ENCODE data around the gene SRGAP2C. TPM values are rescaled to one million over a fixed set of nuclear protein-coding genes. Genes with fewer than 3 reads are reported as not detected.
"Not testable (repeated sequence)": the region's sequence is repeated elsewhere in the genome, so short reads cannot be mapped to it uniquely, and the experiment has no call there.

SRGAP2C gene
- polyA plus RNA-seq, 1 experiment: 9.4 TPM

DNA sequence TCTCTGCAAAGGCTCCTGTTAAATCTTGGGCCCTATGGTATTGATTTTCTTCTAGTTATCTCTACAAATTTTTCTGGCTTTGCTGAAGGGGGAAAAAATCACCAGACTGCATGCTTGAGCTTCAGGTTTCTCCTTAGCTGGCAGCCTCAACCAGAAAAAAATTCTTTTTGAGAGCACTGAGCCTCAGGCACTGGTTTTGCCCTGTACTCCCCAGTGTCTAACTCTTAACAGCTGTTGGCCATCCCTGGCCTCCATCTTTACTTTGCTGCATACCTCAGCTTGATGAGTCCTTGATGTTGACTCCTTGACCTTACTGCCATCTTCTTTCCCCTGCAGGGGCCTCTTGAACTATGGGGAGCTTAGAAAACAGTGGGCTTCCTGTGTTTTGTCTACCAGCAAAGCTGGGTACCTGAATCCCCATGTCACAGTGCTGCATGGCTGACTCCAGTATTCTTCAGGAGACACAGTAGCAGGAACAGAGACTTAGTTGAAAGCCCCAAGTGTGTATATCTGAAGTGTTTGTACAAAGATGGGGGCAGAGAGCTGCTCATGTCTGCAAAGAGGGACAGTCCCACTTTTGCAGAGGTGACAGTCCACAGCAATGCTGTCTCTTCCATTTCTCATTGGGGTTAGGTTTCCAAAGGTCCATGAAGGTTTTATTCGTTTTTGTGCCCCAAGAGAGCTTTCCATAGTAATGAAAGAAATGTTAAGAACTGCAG, 31.1 kb downstream of the SRGAP2C start:
- POLR2A ChIA-PET; H3K27ac ChIP-seq (ENCODE audit: low read depth, low read length); H3K27me3 ChIP-seq (ENCODE audit: control insufficient read depth, insufficient read depth, low read length); H3K9me3 ChIP-seq (ENCODE audit: control insufficient read depth, insufficient read depth, low read length); H3K4me3 ChIP-seq (ENCODE audit: low read depth, low read length); CTCF ChIA-PET; DNase-seq (ENCODE audit: low read depth, low spot score): not testable (repeated sequence)

DNA sequence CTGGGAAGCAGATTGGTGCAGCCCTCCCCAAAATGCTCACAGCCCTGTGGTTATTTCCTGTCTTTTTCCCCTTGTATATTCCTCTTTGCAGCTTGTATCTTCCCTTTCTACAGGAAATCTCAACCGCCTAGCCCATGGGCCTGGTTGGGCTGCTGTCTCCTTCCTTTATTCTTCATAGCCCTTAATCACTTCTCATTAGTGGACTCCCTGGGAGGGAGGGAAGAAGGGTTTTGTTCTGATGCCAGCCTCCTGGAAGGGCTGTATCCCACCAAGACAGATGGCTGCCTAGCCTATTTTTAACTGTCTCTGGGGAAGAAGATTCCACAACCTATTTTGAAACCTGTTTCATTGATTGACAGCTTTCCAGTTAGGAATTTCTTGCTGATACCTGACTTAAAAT, 31.9 kb downstream of the SRGAP2C start:
- DNase-seq (ENCODE audit: low read depth, low spot score); CTCF ChIA-PET; H3K4me3 ChIP-seq (ENCODE audit: low read depth, low read length); H3K27ac ChIP-seq (ENCODE audit: low read depth, low read length); H3K9me3 ChIP-seq (ENCODE audit: control insufficient read depth, insufficient read depth, low read length); POLR2A ChIA-PET; H3K27me3 ChIP-seq (ENCODE audit: control insufficient read depth, insufficient read depth, low read length): not testable (repeated sequence)

DNA sequence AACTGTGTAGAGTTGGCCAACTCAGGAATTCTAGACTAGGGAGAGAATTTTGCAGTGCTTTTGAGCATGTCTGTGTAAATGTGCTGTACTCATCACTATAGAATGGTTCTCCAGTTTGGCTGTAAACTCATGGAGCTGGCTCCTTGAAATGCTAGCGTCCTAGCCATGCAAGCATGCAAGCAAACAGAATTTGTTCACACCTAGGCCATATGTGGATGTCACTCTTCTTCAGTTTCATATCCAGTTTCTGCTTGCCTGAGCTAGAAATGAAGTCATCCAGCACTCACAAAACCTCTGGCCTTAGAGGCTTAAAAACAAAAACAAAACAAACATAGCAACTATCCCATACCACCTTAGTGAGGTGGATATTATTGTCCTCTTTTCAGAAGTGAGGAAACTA, 37.0 kb downstream of the SRGAP2C start:
- CTCF ChIA-PET: not testable (repeated sequence)

GRCh38 chr1:121224714-121225113, 39.9 kb downstream of the SRGAP2C start:
- DNase-seq (ENCODE audit: low read depth, low spot score); H3K27me3 ChIP-seq (ENCODE audit: control insufficient read depth, insufficient read depth, low read length); CTCF ChIA-PET; H3K4me3 ChIP-seq (ENCODE audit: low read depth, low read length); H3K27ac ChIP-seq (ENCODE audit: low read depth, low read length); H3K9me3 ChIP-seq (ENCODE audit: control insufficient read depth, insufficient read depth, low read length); POLR2A ChIA-PET: not testable (repeated sequence)

More for the DNA sequence above, 37.0 kb downstream of the SRGAP2C start:
- H3K27me3 ChIP-seq (ENCODE audit: control insufficient read depth, insufficient read depth, low read length); H3K27ac ChIP-seq (ENCODE audit: low read depth, low read length); H3K9me3 ChIP-seq (ENCODE audit: control insufficient read depth, insufficient read depth, low read length); H3K4me3 ChIP-seq (ENCODE audit: low read depth, low read length); DNase-seq (ENCODE audit: low read depth, low spot score); POLR2A ChIA-PET: not testable (repeated sequence)

GRCh38 chr1:121226295-121226904, 41.6 kb downstream of the SRGAP2C start:
- DNase-seq (ENCODE audit: low read depth, low spot score); H3K27ac ChIP-seq (ENCODE audit: low read depth, low read length); CTCF ChIA-PET; H3K4me3 ChIP-seq (ENCODE audit: low read depth, low read length); H3K9me3 ChIP-seq (ENCODE audit: control insufficient read depth, insufficient read depth, low read length); POLR2A ChIA-PET; H3K27me3 ChIP-seq (ENCODE audit: control insufficient read depth, insufficient read depth, low read length): not testable (repeated sequence)

DNA sequence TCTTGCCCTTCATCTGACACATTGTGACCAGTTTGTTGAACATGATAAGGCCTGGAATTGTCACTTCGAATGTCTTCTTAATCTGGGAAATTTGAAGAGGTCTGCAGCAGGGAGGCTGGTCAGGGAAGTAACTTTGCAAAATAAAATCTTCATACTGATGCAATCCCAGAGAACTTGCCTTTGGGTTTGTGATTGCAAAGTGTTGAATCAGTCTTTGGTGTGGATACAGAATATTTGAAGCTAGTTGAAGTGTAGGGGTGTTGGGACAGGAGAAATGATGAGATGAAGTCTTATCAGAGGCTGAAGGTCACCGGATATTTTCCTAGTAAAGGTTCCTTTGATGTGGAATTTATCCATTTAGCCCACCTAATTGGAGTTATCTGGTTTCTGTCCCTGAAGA, 42.1 kb downstream of the SRGAP2C start:
- H3K27ac ChIP-seq (ENCODE audit: low read depth, low read length); H3K4me3 ChIP-seq (ENCODE audit: low read depth, low read length); DNase-seq (ENCODE audit: low read depth, low spot score); H3K9me3 ChIP-seq (ENCODE audit: control insufficient read depth, insufficient read depth, low read length); H3K27me3 ChIP-seq (ENCODE audit: control insufficient read depth, insufficient read depth, low read length); CTCF ChIA-PET; POLR2A ChIA-PET: not testable (repeated sequence)

GRCh38 chr1:121227544-121228330, 43.0 kb downstream of the SRGAP2C start:
- DNase-seq (ENCODE audit: low read depth, low spot score); H3K4me3 ChIP-seq (ENCODE audit: low read depth, low read length); POLR2A ChIA-PET; H3K27ac ChIP-seq (ENCODE audit: low read depth, low read length); H3K9me3 ChIP-seq (ENCODE audit: control insufficient read depth, insufficient read depth, low read length); H3K27me3 ChIP-seq (ENCODE audit: control insufficient read depth, insufficient read depth, low read length); CTCF ChIA-PET: not testable (repeated sequence)

- DNase-seq (ENCODE audit: low read depth, low spot score); H3K4me3 ChIP-seq (ENCODE audit: low read depth, low read length); POLR2A ChIA-PET; H3K9me3 ChIP-seq (ENCODE audit: control insufficient read depth, insufficient read depth, low read length); H3K27ac ChIP-seq (ENCODE audit: low read depth, low read length); CTCF ChIA-PET; H3K27me3 ChIP-seq (ENCODE audit: control insufficient read depth, insufficient read depth, low read length): not testable (repeated sequence)
Measured at GRCh38 chr1:121230636-121231035, 45.9 kb downstream of the SRGAP2C start.

GRCh38 chr1:121232445-121233125, 47.8 kb downstream of the SRGAP2C start:
- CTCF ChIA-PET: interaction anchor here (0.6 kb wide), 1 partner anchor 216 kb away, joined by 3 read pairs; no protein-coding TSS in a partner anchor
- H3K27ac ChIP-seq (ENCODE audit: low read depth, low read length); DNase-seq (ENCODE audit: low read depth, low spot score); H3K4me3 ChIP-seq (ENCODE audit: low read depth, low read length); H3K9me3 ChIP-seq (ENCODE audit: control insufficient read depth, insufficient read depth, low read length); H3K27me3 ChIP-seq (ENCODE audit: control insufficient read depth, insufficient read depth, low read length); POLR2A ChIA-PET: not testable (repeated sequence)

GRCh38 chr1:121234090-121234759, 49.5 kb downstream of the SRGAP2C start:
- CTCF ChIA-PET; H3K9me3 ChIP-seq (ENCODE audit: control insufficient read depth, insufficient read depth, low read length); H3K27ac ChIP-seq (ENCODE audit: low read depth, low read length); H3K27me3 ChIP-seq (ENCODE audit: control insufficient read depth, insufficient read depth, low read length); POLR2A ChIA-PET; H3K4me3 ChIP-seq (ENCODE audit: low read depth, low read length); DNase-seq (ENCODE audit: low read depth, low spot score): not testable (repeated sequence)

GRCh38 chr1:121238384-121238783, 53.6 kb downstream of the SRGAP2C start:
- H3K4me3 ChIP-seq (ENCODE audit: low read depth, low read length); H3K27ac ChIP-seq (ENCODE audit: low read depth, low read length); POLR2A ChIA-PET; CTCF ChIA-PET; H3K27me3 ChIP-seq (ENCODE audit: control insufficient read depth, insufficient read depth, low read length); DNase-seq (ENCODE audit: low read depth, low spot score); H3K9me3 ChIP-seq (ENCODE audit: control insufficient read depth, insufficient read depth, low read length): not testable (repeated sequence)
